ENCODE measurements around the gene FFAR1. TPM values are rescaled to one million over a fixed set of nuclear protein-coding genes. Genes with fewer than 3 reads are reported as not detected.

The FFAR1 gene
- not detected for total RNA-seq

- 54% methylated on average over 18 of the region's 18 CpGs for WGBS
- DNase-seq (ENCODE audit: low spot score in 2 of 2), result peak; percentile 27 to 47
- no peak within 1 kb of the TSS for H3K27ac ChIP-seq
- H3K9me3 ChIP-seq, result no peaks in the 10 kb centered on the region
- no peaks in the 10 kb centered on the region for H3K36me3 ChIP-seq
- no peak within 1 kb of the TSS for H3K4me3 ChIP-seq
- H3K4me1 ChIP-seq, result no peaks in the 10 kb centered on the region
- TF ChIP-seq POLR2AphosphoS5 (IDR thresholded peaks at IDR 0.05), result no peak
- no peak for TF ChIP-seq POLR2A (IDR thresholded peaks at IDR 0.05)
- no peak for TF ChIP-seq EP300 (IDR thresholded peaks at IDR 0.05)
- no peak for TF ChIP-seq CTCF (IDR thresholded peaks at IDR 0.05)
- peaks cover 22% of the 10 kb centered on the region for H3K27me3 ChIP-seq
Observed at GRCh38 chr19:35347171-35347929, at the start of gene FFAR1. Gene FFAR1, plus strand, starts transcription at chr19:35347902. Its CDS starts 3,650 bp downstream, at chr19:35351552.

- DNase-seq (ENCODE audit: low spot score in 2 of 2), result no peak
- no peak for TF ChIP-seq CTCF (IDR thresholded peaks at IDR 0.05)
- no peak for TF ChIP-seq POLR2AphosphoS5 (IDR thresholded peaks at IDR 0.05)
- no peak for TF ChIP-seq POLR2A (IDR thresholded peaks at IDR 0.05)
- TF ChIP-seq EP300 (IDR thresholded peaks at IDR 0.05), result no peak
- H3K4me1 ChIP-seq, result peaks cover 7% of the 10 kb centered on the region
- WGBS, result 90% methylated on average over 2 of the region's 2 CpGs
- H3K27me3 ChIP-seq, result peaks cover 71% of the 10 kb centered on the region
- H3K27ac ChIP-seq, result no peak overlapping the region
- H3K4me3 ChIP-seq, result no peak overlapping the region
- no peaks in the 10 kb centered on the region for H3K36me3 ChIP-seq
- H3K9me3 ChIP-seq, result no peaks in the 10 kb centered on the region
Observed at GRCh38 chr19:35297922-35298321, 49.8 kb upstream of the FFAR1 start.

GRCh38 chr19:35298561-35298972, 49.1 kb upstream of the FFAR1 start:
- Histone ChIP-seq H3K27me3 (peaks cover 65% of the 10 kb centered on the region), H3K36me3 (no peaks in the 10 kb centered on the region), H3K9me3 (no peaks in the 10 kb centered on the region), H3K4me1 (peaks cover 3% of the 10 kb centered on the region), H3K27ac (no peak overlapping the region), H3K4me3 (no peak overlapping the region)
- TF ChIP-seq CTCF (IDR thresholded peaks at IDR 0.05) (no peak), POLR2A (IDR thresholded peaks at IDR 0.05) (no peak), EP300 (IDR thresholded peaks at IDR 0.05) (no peak), POLR2AphosphoS5 (IDR thresholded peaks at IDR 0.05) (no peak)
- 92% methylated on average over 5 of the region's 5 CpGs for WGBS
- DNase-seq (ENCODE audit: low spot score in 2 of 2), result no peak

- H3K9me3 ChIP-seq, result no peaks in the 10 kb centered on the region
- DNase-seq (ENCODE audit: low spot score in 2 of 2), result peak in 1 of 2 donors; percentile 53
- no peak overlapping the region for H3K4me3 ChIP-seq
- 39% methylated on average over 10 of the region's 55 CpGs for WGBS
- peaks cover 55% of the 10 kb centered on the region for H3K27me3 ChIP-seq
- H3K4me1 ChIP-seq, result no peaks in the 10 kb centered on the region
- H3K36me3 ChIP-seq, result no peaks in the 10 kb centered on the region
- TF ChIP-seq CTCF (IDR thresholded peaks at IDR 0.05), result no peak
- TF ChIP-seq POLR2AphosphoS5 (IDR thresholded peaks at IDR 0.05), result no peak
- no peak for TF ChIP-seq POLR2A (IDR thresholded peaks at IDR 0.05)
- TF ChIP-seq EP300 (IDR thresholded peaks at IDR 0.05), result no peak
- H3K27ac ChIP-seq, result no peak overlapping the region
Observed at GRCh38 chr19:35299523-35300338, 48.0 kb upstream of the FFAR1 start.

GRCh38 chr19:35300339-35300649, 47.4 kb upstream of the FFAR1 start:
- Histone ChIP-seq H3K9me3 (no peaks in the 10 kb centered on the region), H3K36me3 (no peaks in the 10 kb centered on the region), H3K27me3 (peaks cover 52% of the 10 kb centered on the region), H3K27ac (no peak overlapping the region), H3K4me1 (no peaks in the 10 kb centered on the region), H3K4me3 (no peak overlapping the region)
- TF ChIP-seq CTCF (IDR thresholded peaks at IDR 0.05) (no peak), EP300 (IDR thresholded peaks at IDR 0.05) (no peak), POLR2AphosphoS5 (IDR thresholded peaks at IDR 0.05) (no peak), POLR2A (IDR thresholded peaks at IDR 0.05) (no peak)
- no peak for DNase-seq (ENCODE audit: low spot score in 2 of 2)
- 64% methylated on average over 6 of the region's 10 CpGs for WGBS
